ENCODE results near the gene OVOL2. TPM values are rescaled to one million over a fixed set of nuclear protein-coding genes. Genes with fewer than 3 reads are reported as not detected.

Gene OVOL2
- total and polyA plus RNA-seq, 2 of the 4 experiments (the other 2 are of a cell fraction): not detected

- ATAC-seq (ENCODE audit: low read depth): no peak
- Histone ChIP-seq H3K9me3 (ENCODE audit: control insufficient read depth, insufficient read depth, low read length) (no peaks in the 10 kb centered on the region), H2BK5ac (ENCODE audit: low read depth, low read length, poor library complexity, severe bottlenecking) (no peak overlapping the region), H3K4ac (ENCODE audit: low read depth, low read length) (no peak overlapping the region), H2AK5ac (ENCODE audit: low read depth, low read length) (no peak overlapping the region), H2BK15ac (ENCODE audit: low read depth, low read length) (no peak overlapping the region), H2BK120ac (ENCODE audit: low read depth, low read length) (no peak overlapping the region), H3K4me3 (ENCODE audit: insufficient read depth, low read depth, low read length) (no peak overlapping the region), H3K23ac (ENCODE audit: low read depth, low read length) (no peak overlapping the region), H3K27me3 (ENCODE audit: control insufficient read depth, insufficient read depth, low read length) (no peaks in the 10 kb centered on the region), H3K18ac (ENCODE audit: low read depth, low read length) (no peak overlapping the region), H2BK20ac (ENCODE audit: low read depth, low read length) (no peak overlapping the region), H3K56ac (ENCODE audit: extremely low read depth, insufficient read depth, low read length) (no peak overlapping the region), H3K36me3 (ENCODE audit: control insufficient read depth, insufficient read depth, low read length) (no peaks in the 10 kb centered on the region; the same call in 1 of the 2 replicates), H4K8ac (ENCODE audit: low read depth in 2 of 2, low read length in 2 of 2) (no peak overlapping the region), H3K4me1 (ENCODE audit: control insufficient read depth, insufficient read depth, low read length) (peaks cover 4% of the 10 kb centered on the region; the same call in 1 of the 2 replicates), H3K9me1 (ENCODE audit: insufficient read depth, low read length) (0 out of 2 replicates have a peak, but pooled peaks cover 3% of the 10 kb centered on the region), H3K9ac (ENCODE audit: low read depth, low read length) (no peak overlapping the region), H2AK9ac (replicated peaks; ENCODE audit: low read depth, low read length, poor library complexity) (no peak overlapping the region), H4K91ac (ENCODE audit: insufficient read depth, low read depth, low read length) (no peak overlapping the region), H3K4me2 (ENCODE audit: low read depth, low read length) (no peak overlapping the region), H3K27ac (ENCODE audit: insufficient read depth, low read length) (no peak overlapping the region), H4K20me1 (ENCODE audit: insufficient read depth, low read length) (no peaks in the 10 kb centered on the region), H2AFZ (replicated peaks; ENCODE audit: low read length, poor library complexity) (no peak overlapping the region), H3K79me1 (ENCODE audit: low read depth in 1 of 2, low read length in 2 of 2) (no peaks in the 10 kb centered on the region; a peak in 1 of 4 replicates), H4K5ac (ENCODE audit: low read depth, low read length) (no peak overlapping the region), H3K14ac (replicated peaks; ENCODE audit: low read depth, low read length) (no peak overlapping the region)
- in situ Hi-C loops (cut with MboI; ENCODE audit: low sequenced_read_pairs) (loop anchor here (10.0 kb wide), 1 partner anchor 479 kb away; no protein-coding TSS in a partner anchor), intact Hi-C loops (cut with micrococcal nuclease) (no loop called here), dilution Hi-C loops (cut with HindIII; ENCODE audit: low sequenced_read_pairs, unreplicated experiment) (no loop called here)
- BruUV-seq (replicated peaks): no TSS peak
- ChIA-PET CTCF (no interaction called here), POLR2A (ENCODE audit: unreplicated experiment) (no interaction called here)
- no peak for DNase-seq
- no CpG with 5 or more reads among the region's 3 CpGs for WGBS, 2 experiments (ENCODE audit: extremely low coverage in 2 of 2, insufficient read length in 1 of 2)
- TF ChIP-seq SMC3 (IDR thresholded peaks at IDR 0.05; ENCODE audit: low read depth, low read length): no peak
- no peak for TF ChIP-seq NFE2L2 (IDR thresholded peaks at IDR 0.05; ENCODE audit: low read depth, low read length)
- TF ChIP-seq MAZ (IDR thresholded peaks at IDR 0.05; ENCODE audit: borderline replicate concordance, low read depth, low read length): no peak
- no peak for TF ChIP-seq CHD1 (IDR thresholded peaks at IDR 0.05; ENCODE audit: low read depth, low read length)
Observed at GRCh38 chr20:17993546-17993945, 64.2 kb downstream of the OVOL2 start.

Data from IMR-90 (cell line).